Measurements from ENCODE around the gene BACH2.

DNA sequence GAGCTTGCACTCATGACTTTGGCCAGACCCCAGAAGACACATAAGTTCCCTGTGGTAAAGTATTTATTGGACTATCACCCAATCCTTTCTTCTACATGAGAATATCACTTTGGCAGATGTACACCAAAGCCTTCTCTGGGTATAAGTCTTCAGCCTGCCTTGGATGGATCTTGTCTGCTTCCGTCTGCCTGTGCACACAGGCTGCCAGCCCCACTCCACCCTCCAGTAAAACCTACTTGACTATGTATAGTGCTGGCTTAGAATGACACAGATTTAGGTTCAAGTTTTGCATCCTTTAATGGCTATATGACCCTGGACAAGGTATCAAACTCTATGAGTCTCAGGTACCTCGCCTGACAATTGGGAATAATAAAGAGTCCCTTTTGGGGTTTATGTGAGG is 63.4 kb downstream of the BACH2 start:
- TF ChIP-seq, protein P1, sequence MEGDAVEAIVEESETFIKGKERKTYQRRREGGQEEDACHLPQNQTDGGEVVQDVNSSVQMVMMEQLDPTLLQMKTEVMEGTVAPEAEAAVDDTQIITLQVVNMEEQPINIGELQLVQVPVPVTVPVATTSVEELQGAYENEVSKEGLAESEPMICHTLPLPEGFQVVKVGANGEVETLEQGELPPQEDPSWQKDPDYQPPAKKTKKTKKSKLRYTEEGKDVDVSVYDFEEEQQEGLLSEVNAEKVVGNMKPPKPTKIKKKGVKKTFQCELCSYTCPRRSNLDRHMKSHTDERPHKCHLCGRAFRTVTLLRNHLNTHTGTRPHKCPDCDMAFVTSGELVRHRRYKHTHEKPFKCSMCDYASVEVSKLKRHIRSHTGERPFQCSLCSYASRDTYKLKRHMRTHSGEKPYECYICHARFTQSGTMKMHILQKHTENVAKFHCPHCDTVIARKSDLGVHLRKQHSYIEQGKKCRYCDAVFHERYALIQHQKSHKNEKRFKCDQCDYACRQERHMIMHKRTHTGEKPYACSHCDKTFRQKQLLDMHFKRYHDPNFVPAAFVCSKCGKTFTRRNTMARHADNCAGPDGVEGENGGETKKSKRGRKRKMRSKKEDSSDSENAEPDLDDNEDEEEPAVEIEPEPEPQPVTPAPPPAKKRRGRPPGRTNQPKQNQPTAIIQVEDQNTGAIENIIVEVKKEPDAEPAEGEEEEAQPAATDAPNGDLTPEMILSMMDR (IDR thresholded peaks at IDR 0.05) = no peak
- TF ChIP-seq EZH2phosphoT487 (IDR thresholded peaks at IDR 0.05) (no peak), EZH2 (IDR thresholded peaks at IDR 0.05) (no peak)

Measured in neural progenitor cell (in vitro differentiated cells).